ENCODE data around the gene BCO2. TPM values are rescaled to one million over a fixed set of nuclear protein-coding genes. Genes with fewer than 3 reads are reported as not detected.
A peak's percentile ranks its signal among the peaks of the same experiment; 100 is the strongest.

Gene BCO2
- total RNA-seq, 1 donor from 2014 or later, result 11.0 TPM

DNA sequence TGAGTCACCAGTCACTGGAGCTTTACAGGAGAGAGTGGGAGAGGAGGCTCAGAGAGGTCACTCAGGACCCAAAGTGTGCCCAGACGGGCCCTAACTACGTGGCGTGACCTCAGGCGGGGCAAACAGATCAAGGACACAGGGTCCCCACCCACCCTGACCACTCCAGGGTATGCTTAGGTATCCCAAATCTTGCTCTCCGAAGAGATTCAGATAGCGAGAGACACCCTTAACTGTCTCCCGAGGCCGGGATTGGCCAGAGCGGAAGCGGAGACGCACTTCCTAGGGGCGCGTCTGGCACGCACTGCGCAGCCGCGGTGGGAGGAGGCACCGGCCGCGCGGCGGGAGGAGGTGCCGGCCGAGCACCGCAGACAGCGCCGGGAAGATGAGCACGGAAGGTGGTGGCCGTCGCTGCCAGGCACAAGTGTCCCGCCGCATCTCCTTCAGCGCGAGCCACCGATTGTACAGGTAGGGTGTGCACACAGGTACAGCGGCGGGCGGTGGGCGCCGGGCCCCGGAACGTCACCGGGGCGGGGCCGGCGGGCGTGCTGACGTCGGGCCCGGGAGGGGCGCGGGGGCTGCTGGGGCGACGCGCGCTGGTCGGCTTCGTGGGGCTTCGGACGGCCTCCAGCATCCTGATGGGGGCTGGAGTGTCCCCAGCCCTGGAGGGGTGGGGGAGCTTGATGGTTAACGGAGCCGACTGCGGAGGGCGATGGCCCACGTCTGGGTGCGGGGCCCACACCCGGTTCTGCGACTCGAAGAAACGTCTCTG is 50.9 kb downstream of the BCO2 start, which contains the start of gene PTS:
Gene PTS, plus strand, starts transcription at position 367 of the 769 bp plus-strand sequence. Its CDS starts 16 bp downstream, at position 383.
- intact Hi-C loops (cut with DNase I), result no loop called here
- DNase-seq (ENCODE audit: extremely low spot score in 2 of 2), result peak in 1 of 2 donors; percentile 96
- no peaks in the 10 kb centered on the region for H3K27me3 ChIP-seq
- peak; percentile 68 to 99 for TF ChIP-seq POLR2AphosphoS5 (IDR thresholded peaks at IDR 0.05; ENCODE audit: insufficient read depth in 1 of 2, low read depth in 1 of 2)
- TF ChIP-seq POLR2A (IDR thresholded peaks at IDR 0.05), result peak in 1 of 2 donors; percentile 81
- TF ChIP-seq, protein P1, sequence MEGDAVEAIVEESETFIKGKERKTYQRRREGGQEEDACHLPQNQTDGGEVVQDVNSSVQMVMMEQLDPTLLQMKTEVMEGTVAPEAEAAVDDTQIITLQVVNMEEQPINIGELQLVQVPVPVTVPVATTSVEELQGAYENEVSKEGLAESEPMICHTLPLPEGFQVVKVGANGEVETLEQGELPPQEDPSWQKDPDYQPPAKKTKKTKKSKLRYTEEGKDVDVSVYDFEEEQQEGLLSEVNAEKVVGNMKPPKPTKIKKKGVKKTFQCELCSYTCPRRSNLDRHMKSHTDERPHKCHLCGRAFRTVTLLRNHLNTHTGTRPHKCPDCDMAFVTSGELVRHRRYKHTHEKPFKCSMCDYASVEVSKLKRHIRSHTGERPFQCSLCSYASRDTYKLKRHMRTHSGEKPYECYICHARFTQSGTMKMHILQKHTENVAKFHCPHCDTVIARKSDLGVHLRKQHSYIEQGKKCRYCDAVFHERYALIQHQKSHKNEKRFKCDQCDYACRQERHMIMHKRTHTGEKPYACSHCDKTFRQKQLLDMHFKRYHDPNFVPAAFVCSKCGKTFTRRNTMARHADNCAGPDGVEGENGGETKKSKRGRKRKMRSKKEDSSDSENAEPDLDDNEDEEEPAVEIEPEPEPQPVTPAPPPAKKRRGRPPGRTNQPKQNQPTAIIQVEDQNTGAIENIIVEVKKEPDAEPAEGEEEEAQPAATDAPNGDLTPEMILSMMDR (IDR thresholded peaks at IDR 0.05), result no peak
- H3K36me3 ChIP-seq, result peaks cover 0 to 25% of the 10 kb centered on the region in 2 donors
- H3K4me1 ChIP-seq, result peaks cover 31% of the 10 kb centered on the region
- no peaks in the 10 kb centered on the region for H3K9me3 ChIP-seq
- peak within 1 kb of the TSS; percentile 99 for H3K27ac ChIP-seq
- peak within 1 kb of the TSS; percentile 65 to 69 for H3K4me3 ChIP-seq

DNA sequence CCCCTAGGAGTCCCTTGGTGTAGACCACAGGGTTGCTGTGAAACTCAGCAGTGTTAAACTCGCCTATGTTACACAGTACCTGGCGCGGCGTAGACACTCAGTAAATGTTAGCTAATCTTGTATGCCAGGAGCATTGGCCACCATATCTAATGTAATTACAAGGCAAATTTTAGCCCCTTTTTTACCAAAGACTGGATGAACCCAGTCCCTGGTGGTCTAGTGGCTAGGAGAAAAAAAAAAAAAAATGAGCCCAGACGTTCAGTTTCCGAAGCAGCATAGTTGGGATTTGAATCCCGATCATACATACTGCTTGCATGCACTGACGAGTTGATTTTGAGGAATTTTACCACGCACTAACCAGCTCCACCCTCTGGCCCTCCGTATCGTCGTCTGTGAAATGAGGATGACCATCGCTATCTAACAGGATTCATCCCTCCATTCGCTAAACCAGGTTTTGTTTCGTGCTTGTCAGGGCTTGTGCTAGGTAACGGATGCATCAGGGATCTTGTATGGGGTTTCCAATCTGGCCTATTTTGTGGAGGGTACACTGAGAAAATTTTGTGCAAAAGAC is 51.6 kb downstream of the BCO2 start:
- H3K4me1 ChIP-seq, result peaks cover 27% of the 10 kb centered on the region
- no peaks in the 10 kb centered on the region for H3K27me3 ChIP-seq
- no peaks in the 10 kb centered on the region for H3K9me3 ChIP-seq
- DNase-seq (ENCODE audit: extremely low spot score in 2 of 2), result no peak
- peak overlapping the region; percentile 99 for H3K27ac ChIP-seq
- intact Hi-C loops (cut with DNase I), result no loop called here
- H3K4me3 ChIP-seq, result peak overlapping the region; percentile 65 to 69
- TF ChIP-seq POLR2A (IDR thresholded peaks at IDR 0.05) (no peak), POLR2AphosphoS5 (IDR thresholded peaks at IDR 0.05; ENCODE audit: insufficient read depth in 1 of 2, low read depth in 1 of 2) (no peak)
- TF ChIP-seq, protein P1 (IDR thresholded peaks at IDR 0.05), result no peak
- peaks cover 0 to 25% of the 10 kb centered on the region in 2 donors for H3K36me3 ChIP-seq

DNA sequence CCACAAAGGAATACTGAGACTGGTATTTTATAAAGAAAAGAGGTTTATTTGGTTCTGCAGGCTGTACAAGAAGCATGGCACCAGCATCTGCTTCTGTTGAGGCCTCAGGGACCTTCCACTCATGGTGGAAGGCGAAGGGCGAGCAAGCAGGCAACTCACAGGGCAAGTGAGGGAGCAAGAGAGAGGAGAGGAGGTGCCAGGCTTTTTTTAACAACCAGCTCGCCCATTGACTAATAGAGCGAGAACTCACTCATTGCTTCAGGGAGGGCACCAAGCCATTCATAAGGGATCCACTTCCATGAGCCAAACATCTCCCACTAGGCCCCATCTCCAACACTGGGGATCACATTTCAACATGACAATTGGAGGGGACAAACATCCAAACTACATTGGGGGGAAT is 52.2 kb downstream of the BCO2 start:
- Histone ChIP-seq H3K36me3 (peaks cover 0 to 25% of the 10 kb centered on the region in 2 donors), H3K27me3 (no peaks in the 10 kb centered on the region), H3K27ac (peak overlapping the region; percentile 99), H3K4me3 (peak overlapping the region; percentile 65 to 69), H3K4me1 (peaks cover 22% of the 10 kb centered on the region), H3K9me3 (no peaks in the 10 kb centered on the region)
- intact Hi-C loops (cut with DNase I), result no loop called here
- peak in 1 of 2 donors; percentile 85 for DNase-seq (ENCODE audit: extremely low spot score in 2 of 2)
- TF ChIP-seq POLR2A (IDR thresholded peaks at IDR 0.05) (no peak), POLR2AphosphoS5 (IDR thresholded peaks at IDR 0.05; ENCODE audit: insufficient read depth in 1 of 2, low read depth in 1 of 2) (no peak)
- TF ChIP-seq, protein P1 (IDR thresholded peaks at IDR 0.05), result no peak

DNA sequence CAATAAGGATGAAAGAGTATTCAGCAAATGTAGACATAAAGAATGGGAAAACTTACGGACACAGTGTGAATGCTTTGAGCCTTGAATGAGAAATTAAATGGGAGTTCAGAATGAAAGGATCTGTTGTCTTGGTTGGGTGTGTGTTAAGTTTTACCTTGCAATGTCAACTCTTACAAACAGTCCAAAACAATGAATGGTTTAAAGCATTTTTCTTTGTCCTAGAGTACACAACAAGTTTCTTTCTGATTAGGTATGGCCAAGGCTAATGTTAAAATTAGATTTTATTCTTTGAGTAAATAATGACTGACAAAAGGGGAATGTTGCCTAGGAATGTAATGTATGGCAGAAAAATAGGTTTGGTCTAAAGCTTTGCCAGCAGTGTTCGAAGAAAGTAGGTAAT is 53.4 kb downstream of the BCO2 start:
- no peak for DNase-seq (ENCODE audit: extremely low spot score in 2 of 2)
- intact Hi-C loops (cut with DNase I), result no loop called here
- no peaks in the 10 kb centered on the region for H3K27me3 ChIP-seq
- H3K4me3 ChIP-seq, result no peak overlapping the region
- peaks cover 0 to 25% of the 10 kb centered on the region in 2 donors for H3K36me3 ChIP-seq
- H3K27ac ChIP-seq, result no peak overlapping the region
- no peak for TF ChIP-seq POLR2AphosphoS5 (IDR thresholded peaks at IDR 0.05; ENCODE audit: insufficient read depth in 1 of 2, low read depth in 1 of 2)
- TF ChIP-seq, protein P1 (IDR thresholded peaks at IDR 0.05), result no peak
- no peak for TF ChIP-seq POLR2A (IDR thresholded peaks at IDR 0.05)
- peaks cover 21% of the 10 kb centered on the region for H3K4me1 ChIP-seq
- no peaks in the 10 kb centered on the region for H3K9me3 ChIP-seq

All from vagina (tissue), 2 donors.